Heart right ventricle (tissue), 16 donors: Measurements from ENCODE around the gene SCARB1. TPM values are rescaled to one million over a fixed set of nuclear protein-coding genes. Genes with fewer than 3 reads are reported as not detected.

Experiments
- ATAC-seq, 8 donors: fragments of 200-7000 bp; cut with Tn5 transposase; one replicate each; pipeline ENCODE4 v1.9.1; 2020; ENCODE audit warnings: mild to moderate bottlenecking in 8 of 8, moderate library complexity in 8 of 8, moderate number of reproducible peaks in 1 of 8
- DNase-seq, 2 donors: peaks; one replicate each; pipeline ENCODE4 v3.0.0-alpha.2; 2020
- H3K27ac ChIP-seq, 10 donors: fragments of 200-600 bp; sonication (generic) in 2 of 10; one replicate each; pipeline versions ENCODE4 v1.5.0 to v1.8.0; 2020 to 2022; ENCODE audit warnings: mild to moderate bottlenecking in 3 of 10
- H3K27me3 ChIP-seq, 7 donors: fragments of 200-600 bp; one replicate each; pipeline ENCODE4 v1.8.0; 2021 to 2022; ENCODE audit warnings: mild to moderate bottlenecking in 2 of 7
- H3K36me3 ChIP-seq, 9 donors: fragments of 200-600 bp; sonication (generic) in 1 of 9; one replicate each; pipeline versions ENCODE4 v1.5.0 to v1.8.0; 2020 to 2022; ENCODE audit warnings: mild to moderate bottlenecking in 2 of 9
- H3K4me1 ChIP-seq, 9 donors: fragments of 200-600 bp; sonication (generic) in 1 of 9; one replicate each; pipeline versions ENCODE4 v1.5.0 to v1.8.0; 2020 to 2022; ENCODE audit warnings: mild to moderate bottlenecking in 4 of 9
- H3K4me3 ChIP-seq, 10 donors: fragments of 200-600 bp; sonication (generic) in 2 of 10; one replicate each; pipeline versions ENCODE4 v1.5.0 to v1.8.0; 2020 to 2022; ENCODE audit warnings: mild to moderate bottlenecking in 7 of 10, moderate library complexity in 2 of 10
- H3K9me3 ChIP-seq, 11 donors: fragments of 200-600 bp in 10 of 11; sonication (generic) in 2 of 11; one replicate each; pipeline versions ENCODE4 v1.5.0 to v1.8.0; 2013 to 2022; ENCODE audit warnings: mild to moderate bottlenecking in 2 of 11, control low read depth in 1 of 11, moderate library complexity in 1 of 11
- WGBS, 2 donors: extraction: QIAGEN DNeasy Blood & Tissue Kit; methylation state at CpG; one replicate each; pipeline ENCODE4 v1.1.7; 2013; ENCODE audit warnings: inconsistent platforms in 1 of 2; 5-methylcytosine and 5-hydroxymethylcytosine counted together
- intact Hi-C, 10 donors: fragments of 100-400 bp; cut with DNase I; formaldehyde crosslinking; loops; one replicate each; pipeline versions ENCODE4 v1.11.1 to v1.14.2; 2022
- polyA plus RNA-seq, 2 donors: library from polyadenylated mRNA; stranded (reverse); fragments of 200-250 nt; gene quantifications; one replicate each; pipeline ENCODE4 v1.2.3, GENCODE V29; 2013
- total RNA-seq, 10 donors: library from RNA; stranded (reverse); fragmentation: NEBNext Ultra II Directional in 3 of 10; extraction: Animal tissue kit (Norgen Biotek cat#: 25700) in 3 of 10; gene quantifications; one replicate each; pipeline versions ENCODE4 v1.2.1 to v1.2.4, GENCODE V29; 2021 to 2023
- TF ChIP-seq, protein P1 (sequence below), 9 donors: fragments of 200-600 bp; sonication (generic) in 2 of 9; IDR thresholded peaks; one replicate each; pipeline versions ENCODE4 v1.5.0 to v1.8.0; 2021 to 2022; ENCODE audit warnings: antibody characterized with exemption in 9 of 9, mild to moderate bottlenecking in 5 of 9, moderate library complexity in 1 of 9
- donor health status: Arrhythmogenic right ventricular cardiomyopathy.
- donor health status: ischemic (EF 13 %, LVEDD 7.1; RV severe dilation, severe dysfunction).
- donor health status: healthy with polysubstance abuse.
- donor health status: DM: no; HTN: yes; CAD: no.
- donor health status: DM: no; HTN: no; CAD: no.
- donor health status: ischemic (EF 25% LVEDD 6.9; RV normal size, moderate dysfunction).
- donor health status: ischemic (EF 25% LVEDD 5.7; RV mildly dilated, moderate dysfunction).
- donor health status: healthy.
- donor health status: DM: yes; HTN: yes; CAD: no.
- donor health status: Ischemic cardiomyopathy.
- donor health status: ischemic (EF 35%, LVEDD 5.7; RV mildly dilated, moderate dysfunction).
- donor health status: nonischemic (EF 11% LVEDD 7.7; RV severe dilation, severe dysfunction).
- donor health status: DM: yes; HTN: yes; CAD: no.
- donor health status: PGD.
- donor health status: ischemic (EF 29% LVEDD 5.4; RV normal size, mild dysfunction).
- donor health status: nonischemic (EF 23%, LVEDD 6.1; RV moderate dilation, normal function).

The SCARB1 gene
- total and polyA plus RNA-seq, 12 donors: 7.7 to 19.9 (median 11.5) TPM

DNA sequence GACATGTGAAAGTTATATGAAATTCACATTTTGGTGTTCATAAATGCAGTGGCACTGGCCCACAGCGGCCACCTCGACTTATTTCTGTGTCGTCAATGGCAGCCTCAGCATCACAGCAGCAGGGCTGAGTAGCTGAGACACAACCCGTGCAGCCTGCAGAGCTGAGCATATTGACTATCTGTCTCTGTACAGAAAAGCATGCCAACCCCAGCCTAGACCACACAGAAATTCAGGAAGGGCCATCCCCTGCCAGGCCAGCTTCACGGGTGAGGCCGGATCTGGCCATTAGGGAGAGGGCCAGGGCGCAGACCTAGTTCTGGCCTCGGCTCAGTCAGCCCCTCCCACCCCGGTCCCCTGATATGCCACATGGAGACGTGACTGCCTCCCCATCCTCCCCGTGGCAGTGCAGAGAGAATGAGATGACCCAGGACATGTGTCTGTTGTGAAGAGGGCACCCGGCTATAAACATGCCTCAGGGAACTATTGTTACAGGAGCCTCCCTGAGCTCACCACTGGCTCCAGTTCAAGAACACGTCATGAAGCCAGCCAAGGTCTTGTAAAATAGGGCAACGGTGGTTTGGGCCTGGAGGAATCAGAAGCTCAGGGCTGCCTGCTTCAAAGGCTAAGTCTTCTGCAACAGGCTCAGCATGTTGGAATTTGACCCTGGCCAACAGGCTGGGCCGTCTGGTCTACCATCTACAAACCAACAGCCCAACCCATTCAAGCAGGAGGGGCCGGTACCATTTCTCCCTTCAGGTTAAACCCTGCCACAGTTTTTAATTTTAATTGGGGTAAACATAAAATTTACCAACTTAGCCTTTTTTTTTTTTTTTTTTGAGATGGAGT is 25.5 kb downstream of the SCARB1 start:
- Histone ChIP-seq H3K36me3 (no peaks in the 10 kb centered on the region), H3K4me1 (peaks cover 9 to 53% (median 33%) of the 10 kb centered on the region in 9 donors), H3K27me3 (no peaks in the 10 kb centered on the region), H3K4me3 (no peak overlapping the region), H3K27ac (peak overlapping the region; percentile 39 to 78 (median 62)), H3K9me3 (no peaks in the 10 kb centered on the region)
- TF ChIP-seq, protein P1, sequence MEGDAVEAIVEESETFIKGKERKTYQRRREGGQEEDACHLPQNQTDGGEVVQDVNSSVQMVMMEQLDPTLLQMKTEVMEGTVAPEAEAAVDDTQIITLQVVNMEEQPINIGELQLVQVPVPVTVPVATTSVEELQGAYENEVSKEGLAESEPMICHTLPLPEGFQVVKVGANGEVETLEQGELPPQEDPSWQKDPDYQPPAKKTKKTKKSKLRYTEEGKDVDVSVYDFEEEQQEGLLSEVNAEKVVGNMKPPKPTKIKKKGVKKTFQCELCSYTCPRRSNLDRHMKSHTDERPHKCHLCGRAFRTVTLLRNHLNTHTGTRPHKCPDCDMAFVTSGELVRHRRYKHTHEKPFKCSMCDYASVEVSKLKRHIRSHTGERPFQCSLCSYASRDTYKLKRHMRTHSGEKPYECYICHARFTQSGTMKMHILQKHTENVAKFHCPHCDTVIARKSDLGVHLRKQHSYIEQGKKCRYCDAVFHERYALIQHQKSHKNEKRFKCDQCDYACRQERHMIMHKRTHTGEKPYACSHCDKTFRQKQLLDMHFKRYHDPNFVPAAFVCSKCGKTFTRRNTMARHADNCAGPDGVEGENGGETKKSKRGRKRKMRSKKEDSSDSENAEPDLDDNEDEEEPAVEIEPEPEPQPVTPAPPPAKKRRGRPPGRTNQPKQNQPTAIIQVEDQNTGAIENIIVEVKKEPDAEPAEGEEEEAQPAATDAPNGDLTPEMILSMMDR (IDR thresholded peaks at IDR 0.05): no peak
- ATAC-seq (peak; percentile 63 to 92 (median 81)), DNase-seq (peak; percentile 61 to 87)
- WGBS, 2 donors: 36 to 39% methylated on average over 16 of the region's 16 CpGs
- intact Hi-C loops: no loop called here

DNA sequence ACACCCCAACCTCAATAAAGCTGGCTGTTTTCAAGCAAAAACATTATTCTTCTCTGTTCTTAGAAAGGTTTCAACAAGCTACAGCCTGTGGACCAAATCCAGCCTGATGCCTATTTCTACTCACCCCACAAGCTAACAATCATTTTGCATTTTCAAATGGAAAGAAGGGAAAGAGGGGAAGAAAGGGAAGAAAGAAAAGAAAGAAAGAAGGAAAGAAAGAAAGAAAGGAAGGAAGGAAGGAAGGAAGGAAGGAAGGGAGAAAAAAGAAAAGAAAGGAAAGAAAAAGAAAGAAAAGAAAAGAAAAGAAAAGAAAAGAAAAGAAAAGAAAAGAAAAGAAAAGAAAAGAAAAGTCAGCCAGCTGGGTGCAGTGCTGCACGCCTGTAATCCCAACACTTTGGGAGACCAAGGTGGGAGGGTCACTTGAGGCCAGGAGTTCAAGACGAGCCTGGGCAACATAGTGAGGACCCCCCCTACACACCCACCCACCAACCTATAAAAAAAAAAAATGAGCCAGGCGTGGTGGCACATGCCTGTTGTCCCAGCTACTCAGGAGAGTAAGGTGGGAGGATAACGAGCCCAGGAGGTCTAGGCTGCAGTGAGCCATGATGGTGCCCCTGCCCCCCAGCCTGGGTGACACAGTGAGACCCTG is 26.3 kb downstream of the SCARB1 start:
- H3K27me3 ChIP-seq: no peaks in the 10 kb centered on the region
- ATAC-seq (no peak), DNase-seq (no peak)
- TF ChIP-seq, protein P1 (IDR thresholded peaks at IDR 0.05): no peak
- no peak overlapping the region for H3K4me3 ChIP-seq
- intact Hi-C loops: no loop called here
- H3K9me3 ChIP-seq: no peaks in the 10 kb centered on the region
- peaks cover 6 to 52% (median 29%) of the 10 kb centered on the region in 9 donors for H3K4me1 ChIP-seq
- peak overlapping the region in 9 of 10 donors; percentile 10 to 78 (median 66) for H3K27ac ChIP-seq
- WGBS, 2 donors: 83 to 96% methylated on average over 4 of the region's 4 CpGs
- no peaks in the 10 kb centered on the region for H3K36me3 ChIP-seq

DNA sequence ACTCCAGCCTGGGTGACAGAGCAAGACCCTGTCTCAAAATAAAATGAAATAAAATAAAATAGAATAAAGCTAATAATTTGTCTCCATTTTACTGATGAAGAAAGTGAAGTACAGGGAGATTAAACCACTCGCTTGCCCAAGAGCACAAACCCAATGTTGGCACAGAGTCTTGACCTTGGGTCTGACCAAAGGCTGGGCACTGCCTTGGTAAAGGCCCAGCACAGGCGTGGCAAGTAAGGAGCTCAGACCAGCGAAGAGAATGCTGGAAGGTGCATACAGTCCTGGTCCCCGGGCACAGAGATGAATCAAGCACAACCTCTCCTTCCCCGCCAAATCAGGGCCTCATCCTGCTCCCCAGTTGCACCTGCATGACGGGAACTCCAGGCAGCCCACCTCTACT is 26.9 kb downstream of the SCARB1 start:
- DNase-seq (no peak), ATAC-seq (no peak)
- Histone ChIP-seq H3K27me3 (no peaks in the 10 kb centered on the region), H3K9me3 (no peaks in the 10 kb centered on the region), H3K4me1 (peaks cover 4 to 46% (median 24%) of the 10 kb centered on the region in 9 donors), H3K4me3 (no peak overlapping the region), H3K36me3 (no peaks in the 10 kb centered on the region), H3K27ac (no peak overlapping the region)
- intact Hi-C loops: no loop called here
- WGBS, 2 donors: 79 to 93% methylated on average over 6 of the region's 6 CpGs
- TF ChIP-seq, protein P1 (IDR thresholded peaks at IDR 0.05): no peak

DNA sequence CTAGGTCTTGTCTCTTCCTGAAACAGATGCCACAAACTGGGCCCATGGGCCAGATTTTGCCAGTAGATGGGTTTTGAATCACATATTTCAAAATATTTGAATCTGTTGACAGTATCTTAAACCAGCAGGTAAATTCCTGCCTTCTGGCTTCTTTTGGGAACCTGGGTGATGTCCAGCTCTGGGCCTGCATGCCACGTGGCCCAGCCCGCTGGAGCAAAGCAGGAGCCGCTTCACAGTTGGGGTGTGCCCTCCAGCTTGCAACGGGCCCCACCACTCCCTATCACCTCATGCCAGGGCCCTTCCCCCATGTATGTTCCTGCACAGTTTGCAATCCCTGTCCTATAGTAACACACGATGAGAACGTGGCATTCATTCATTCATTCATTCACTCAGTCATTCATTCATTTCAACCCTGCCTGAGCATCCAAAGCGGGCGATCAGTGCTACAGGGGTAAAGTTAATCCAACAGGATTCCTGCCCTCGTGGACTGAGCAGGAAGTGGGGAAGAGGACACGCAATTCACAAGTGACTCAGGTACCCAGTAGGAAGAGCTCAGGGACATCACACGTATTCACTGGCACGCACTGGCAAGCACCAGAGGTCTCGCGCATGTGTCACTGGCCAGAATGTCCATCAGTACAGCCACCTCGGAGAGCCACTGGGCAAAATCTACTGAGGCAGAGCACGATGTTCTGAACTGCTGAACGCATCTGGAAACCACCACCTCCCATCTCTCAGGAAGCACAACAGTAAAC is 27.8 kb downstream of the SCARB1 start:
- H3K9me3 ChIP-seq: no peaks in the 10 kb centered on the region
- intact Hi-C loops: no loop called here
- no peaks in the 10 kb centered on the region for H3K27me3 ChIP-seq
- H3K4me1 ChIP-seq: peaks cover 4 to 40% (median 23%) of the 10 kb centered on the region in 9 donors
- no peak for ATAC-seq
- no peak overlapping the region for H3K27ac ChIP-seq
- DNase-seq: no peak
- TF ChIP-seq, protein P1 (IDR thresholded peaks at IDR 0.05): no peak
- H3K4me3 ChIP-seq: no peak overlapping the region
- WGBS, 2 donors: 84 to 93% methylated on average over 17 of the region's 17 CpGs
- H3K36me3 ChIP-seq: no peaks in the 10 kb centered on the region
